ENCODE measurements around the gene PRSS50.
"Not testable (repeated sequence)": the region's sequence is repeated elsewhere in the genome, so short reads cannot be mapped to it uniquely, and the experiment has no call there.

The PRSS50 gene

GRCh38 chr3:46717447-46718231 lies at the start of gene PRSS50:
TSS of gene PRSS50 (minus strand) at chr3:46717869. CDS start at chr3:46717824, 45 bp downstream.
- DNase-seq: no peak

DNA sequence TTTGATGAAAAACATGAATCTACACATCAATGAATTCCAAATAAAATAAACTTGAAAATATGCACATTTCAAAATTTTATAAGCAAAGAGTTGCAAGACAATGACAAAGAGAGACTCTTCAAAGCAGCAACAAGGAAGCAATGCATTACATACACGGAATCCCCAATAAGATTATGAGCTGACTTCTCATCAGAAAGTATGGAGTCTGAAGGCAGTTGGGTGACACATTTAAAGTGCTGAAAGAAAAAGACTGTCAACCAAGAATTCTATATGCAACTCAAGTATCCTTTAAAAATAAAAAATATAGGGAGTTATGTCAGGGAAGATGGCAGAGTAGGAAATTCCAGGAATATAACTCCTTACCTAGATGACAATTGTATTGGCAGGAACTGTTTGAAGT lies 46.5 kb upstream of the PRSS50 start:
- no peak for DNase-seq

DNA sequence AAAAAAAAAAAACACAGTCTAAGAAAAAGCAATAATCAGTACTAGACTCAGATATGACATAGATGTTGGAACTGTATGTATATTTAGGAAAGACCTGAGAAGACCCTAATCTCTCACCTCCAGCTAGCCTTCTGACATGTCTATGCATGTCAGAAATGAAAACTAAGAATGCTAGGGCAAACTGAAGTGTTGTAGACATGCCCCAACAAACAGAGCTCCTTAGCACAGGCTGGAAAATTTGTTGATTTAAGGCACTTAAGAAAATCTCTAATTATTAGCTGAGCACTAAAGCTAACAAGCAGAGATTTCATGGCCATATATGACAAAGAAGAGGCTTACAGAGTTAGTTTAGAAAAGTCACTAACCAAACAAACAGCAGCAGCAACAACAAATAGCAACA lies 45.5 kb upstream of the PRSS50 start:
- no peak for DNase-seq

DNA sequence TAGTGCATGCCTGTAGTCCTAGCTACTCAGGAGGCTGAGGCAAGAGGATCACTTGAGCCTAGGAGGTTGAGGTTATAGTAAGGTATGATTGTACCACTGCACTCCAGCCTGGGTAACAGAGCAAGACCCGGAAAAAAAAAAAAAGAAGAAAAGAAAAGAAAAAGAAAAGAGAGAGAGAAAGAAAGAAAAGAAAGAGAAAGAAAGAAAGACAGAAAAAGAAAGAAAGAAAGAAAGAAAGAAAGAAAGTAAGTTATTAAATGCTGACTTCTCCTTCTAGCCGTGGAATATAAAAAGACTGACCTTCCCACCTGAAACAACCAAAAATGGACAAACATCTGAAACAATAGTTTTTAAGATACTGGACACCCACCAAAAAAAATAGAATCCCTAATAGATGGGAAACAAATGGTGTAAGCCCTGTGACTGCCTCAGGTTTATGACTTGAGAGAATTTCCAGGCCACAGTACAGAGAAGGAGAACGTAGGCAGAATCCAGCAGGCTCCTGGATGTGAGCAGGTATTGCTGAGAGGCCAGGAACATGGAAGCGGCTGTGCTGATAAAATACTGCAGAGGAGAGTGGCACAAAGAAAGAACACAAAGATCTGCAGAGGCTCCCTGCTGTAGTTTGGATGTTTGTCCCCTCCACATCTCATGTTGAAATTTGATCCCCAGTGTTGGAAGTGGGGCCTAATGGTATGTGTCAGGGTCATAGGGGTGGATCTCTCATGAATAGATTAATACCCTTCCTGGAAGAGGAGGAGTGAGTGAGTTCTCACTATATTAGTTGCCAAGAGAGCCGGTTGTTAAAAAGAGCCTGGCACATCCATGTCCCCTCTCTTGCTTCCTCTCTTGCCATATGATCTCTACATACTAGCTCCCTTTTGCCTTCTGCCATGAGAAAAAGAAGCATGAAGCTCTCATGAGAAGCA lies 41.8 kb upstream of the PRSS50 start:
- no peak for DNase-seq

DNA sequence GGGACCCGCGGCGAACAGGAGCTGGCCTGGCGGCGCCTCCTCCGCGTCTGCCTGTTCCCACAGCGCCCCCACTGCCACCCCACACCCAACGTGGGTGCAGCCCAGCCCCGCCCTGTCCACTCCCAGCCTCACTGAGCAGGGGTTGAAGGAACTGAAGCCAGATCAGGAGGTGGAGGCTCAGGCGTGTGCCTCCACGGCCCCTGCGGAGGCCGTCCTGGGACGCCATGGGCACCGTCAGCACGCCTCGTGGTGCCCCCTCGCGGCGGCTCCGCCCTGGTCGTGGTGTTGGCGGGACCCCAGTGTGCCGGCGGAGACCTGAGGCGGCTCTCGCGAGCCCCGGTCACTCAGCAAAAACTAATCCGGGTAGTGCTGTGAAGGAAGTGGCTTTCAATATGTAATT lies 39.0 kb upstream of the PRSS50 start:
- no peak for DNase-seq

GRCh38 chr3:46755646-46756045 lies 38.0 kb upstream of the PRSS50 start:
- no peak for DNase-seq

- DNase-seq: not testable (repeated sequence)
Observed at GRCh38 chr3:46753127-46753526, 35.5 kb upstream of the PRSS50 start.

GRCh38 chr3:46750555-46751038 lies 32.9 kb upstream of the PRSS50 start:
- DNase-seq: no peak

- DNase-seq: no peak
Observed at GRCh38 chr3:46749129-46749528, 31.5 kb upstream of the PRSS50 start.

GRCh38 chr3:46748170-46748569 lies 30.5 kb upstream of the PRSS50 start:
- DNase-seq: no peak

GRCh38 chr3:46746711-46747110 lies 29.0 kb upstream of the PRSS50 start:
- no peak for DNase-seq

DNA sequence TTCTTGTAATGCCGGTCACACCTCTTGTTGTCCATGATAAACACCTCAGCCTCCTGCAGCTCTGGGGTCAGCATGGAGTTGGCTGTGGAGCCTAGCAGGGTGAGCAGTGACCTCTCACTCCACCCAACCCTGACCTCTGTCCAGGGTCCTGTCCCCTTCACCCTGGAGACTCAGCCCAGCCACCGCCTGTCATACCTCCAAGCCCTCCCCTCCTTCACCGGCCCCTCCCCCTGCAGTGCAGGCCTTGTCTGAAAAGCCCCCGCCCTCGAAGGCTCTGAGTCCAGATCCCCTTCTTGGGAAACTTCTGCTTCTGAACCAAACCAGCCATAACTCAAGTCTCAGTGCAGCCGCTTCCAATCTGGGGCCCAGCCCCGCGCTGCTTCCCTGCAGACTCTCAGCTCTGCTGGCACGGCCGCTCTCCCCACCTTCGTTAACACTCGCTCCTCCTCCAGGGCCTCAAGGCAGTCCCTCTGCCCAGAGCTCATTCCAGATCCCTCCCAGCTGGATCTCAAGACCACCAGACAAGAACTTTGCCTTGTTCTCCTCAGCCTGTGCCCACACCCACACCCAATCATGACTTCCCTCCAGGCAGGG lies 25.4 kb upstream of the PRSS50 start:
- no peak for DNase-seq

DNA sequence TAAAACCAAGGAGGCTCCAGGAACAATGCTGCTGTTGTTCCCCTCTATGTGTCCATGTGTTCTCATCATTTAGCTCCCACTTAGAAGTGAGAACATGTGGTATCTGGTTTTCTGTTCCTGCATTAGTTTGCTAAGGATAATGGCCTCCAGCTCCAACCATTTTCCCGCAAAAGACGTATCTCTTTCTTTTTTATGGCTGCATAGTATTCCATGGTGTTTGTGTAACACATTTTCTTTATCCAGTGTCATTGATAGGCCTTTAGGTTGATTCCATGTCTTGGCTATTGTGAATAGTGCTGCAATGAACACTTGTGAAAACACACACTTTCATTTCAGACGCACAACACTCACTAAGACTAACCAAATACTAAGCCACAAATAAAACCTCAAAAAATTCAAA lies 21.9 kb upstream of the PRSS50 start:
- DNase-seq: not testable (repeated sequence)

- DNase-seq: no peak
Observed at GRCh38 chr3:46737329-46737731, 19.7 kb upstream of the PRSS50 start.

DNA sequence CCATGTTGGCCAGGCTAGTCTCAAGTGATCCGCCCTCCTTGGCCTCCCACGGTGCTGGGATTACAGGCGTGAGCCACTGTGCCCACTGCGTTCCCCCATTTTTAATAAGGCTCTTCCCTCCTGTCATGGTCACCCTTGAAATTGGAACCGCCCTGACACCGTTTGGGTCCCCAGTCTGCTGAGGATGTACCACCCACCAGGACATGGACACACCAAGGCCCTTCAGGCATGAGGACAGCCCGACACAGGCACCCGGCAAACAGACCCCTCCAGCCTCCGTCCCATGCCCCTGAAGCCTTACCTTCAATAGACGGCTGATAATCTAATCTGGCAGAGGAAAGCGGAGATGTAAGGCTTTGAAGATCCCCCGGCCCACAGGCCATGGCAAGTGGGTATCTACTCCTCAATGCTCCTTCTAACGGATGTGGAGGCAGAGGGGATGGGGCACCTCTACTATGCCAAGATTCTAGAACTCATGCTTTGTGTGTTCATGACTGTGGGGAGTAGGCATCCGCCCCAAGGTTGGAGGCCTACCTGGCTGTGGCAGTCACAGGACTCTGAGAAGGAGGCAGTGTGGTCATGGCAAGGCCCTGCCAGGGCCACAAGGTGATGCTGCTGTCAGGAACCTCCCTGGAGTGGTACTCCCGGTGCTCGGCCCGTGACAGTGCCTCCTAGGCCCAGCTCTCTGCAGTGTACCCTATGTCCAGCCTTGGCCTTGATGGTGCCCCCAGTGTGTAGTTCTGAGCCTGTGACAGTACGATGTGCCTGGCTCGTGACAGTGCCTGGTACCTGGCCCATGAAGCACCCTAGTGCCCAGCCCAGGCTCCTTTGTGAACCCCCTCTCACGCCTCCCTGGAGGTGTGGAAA lies 18.6 kb upstream of the PRSS50 start:
- no peak for DNase-seq

- DNase-seq: no peak
Observed at GRCh38 chr3:46734773-46735172, 17.1 kb upstream of the PRSS50 start.

- DNase-seq: no peak
Observed at GRCh38 chr3:46733026-46733800, 15.5 kb upstream of the PRSS50 start.

GRCh38 chr3:46731795-46732194 lies 14.1 kb upstream of the PRSS50 start:
- no peak for DNase-seq

GRCh38 chr3:46730819-46731218 lies 13.2 kb upstream of the PRSS50 start:
- no peak for DNase-seq

DNA sequence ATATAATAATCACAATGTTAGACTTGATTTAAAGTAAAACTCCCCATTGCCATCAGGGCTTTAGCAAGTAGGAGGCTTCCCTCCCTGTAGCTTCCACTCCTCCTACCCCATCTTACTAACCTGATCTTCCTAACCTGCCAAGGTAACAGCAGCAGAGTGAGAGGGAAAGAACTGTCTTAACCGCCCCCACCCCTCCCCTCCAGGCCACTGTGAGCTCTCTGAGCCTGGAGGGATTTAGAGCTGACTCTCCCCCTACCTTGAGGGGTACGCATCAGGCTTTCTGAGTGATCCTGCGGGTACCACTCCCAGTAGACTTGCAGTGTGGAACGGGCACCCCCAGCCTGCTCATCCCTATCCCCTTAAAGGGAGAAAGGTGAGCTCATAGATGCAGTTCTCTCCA lies 11.4 kb upstream of the PRSS50 start:
- DNase-seq: no peak

DNA sequence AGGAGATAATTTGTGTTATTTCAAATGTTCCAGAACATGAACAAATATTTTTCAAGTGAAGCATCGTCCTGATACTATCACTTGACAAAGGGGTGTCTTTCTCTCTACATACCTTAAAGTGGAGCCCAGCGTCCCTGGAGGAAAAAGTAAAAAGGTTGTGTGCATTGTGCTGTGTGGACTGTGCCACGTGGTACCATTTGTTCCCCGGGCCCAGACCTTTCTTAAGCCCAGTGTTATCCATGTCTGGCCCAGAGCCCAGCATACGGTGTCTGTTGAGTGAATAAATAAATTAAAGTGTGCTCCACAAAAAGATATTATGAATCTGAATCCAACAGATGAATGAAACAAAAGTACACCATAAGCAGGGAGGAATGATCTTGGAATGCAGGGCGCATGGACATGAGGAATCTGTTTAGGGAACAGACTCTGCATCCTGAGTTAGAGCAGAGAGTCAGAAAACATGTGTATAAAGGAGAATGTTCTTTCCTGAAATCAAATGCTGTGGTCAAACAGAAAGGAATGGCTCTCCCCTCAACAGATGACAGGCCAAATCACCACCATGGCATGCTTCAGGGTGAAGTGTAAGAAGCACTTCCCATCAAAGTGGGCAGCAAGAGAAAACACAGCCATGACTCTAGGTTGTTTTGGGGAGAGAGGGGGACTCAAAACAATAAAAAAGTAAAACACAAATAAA lies 8.1 kb upstream of the PRSS50 start:
- no peak for DNase-seq
